HepG2 (cell line): ENCODE measurements around the gene AIFM1. TPM values are rescaled to one million over a fixed set of nuclear protein-coding genes. Genes with fewer than 3 reads are reported as not detected.

Experiments used
- ATAC-seq: fragments of 200-7000 bp; cut with Tn5 transposase; 3 replicates; pipeline ENCODE4 v1.9.1; 2020; ENCODE audit warnings: mild to moderate bottlenecking, moderate library complexity
- BruUV-seq: library from RNA; stranded (reverse); fragments of 400-500 nt; replicated peaks from 2 replicates; lab custom pipeline; 2021; lab: Mats Ljungman, UMichigan
- CTCF ChIA-PET: fragments of 300-600 bp; formaldehyde crosslinking; extraction: SDS; loops from one replicate; lab custom pipeline; 2021; ENCODE audit warnings: low total read pairs, inconsistent platforms, low intra/inter-chr PET ratio; lab: Yijun Ruan, JAX
- POLR2A ChIA-PET: fragments of 350-600 bp; sonication (Branson Sonifier 250); formaldehyde crosslinking; loops from one replicate; lab custom pipeline; 2020; ENCODE audit warnings: antibody characterized with exemption, inconsistent platforms; lab: Yijun Ruan, JAX
- DNase-seq: peaks from one replicate; pipeline ENCODE4 v3.0.0-alpha.2; 2015; ENCODE audit warnings: low spot score
- FAIRE-seq: peaks from 3 replicates; lab custom pipeline; 2011; peaks lifted over from hg19 to GRCh38; lab: Jason Lieb, UNC
- H2AFZ ChIP-seq: one replicate; pipeline ENCODE4 v1.6.1; 2011; ENCODE audit warnings: low read length, inconsistent platforms
- H3K27ac ChIP-seq: fragments of 300-600 bp; 3 replicates; pipeline ENCODE4 v1.8.0; 2011; ENCODE audit warnings: mixed run types, mild to moderate bottlenecking, mixed read lengths, low read length, inconsistent platforms; ENCODE audit not compliant: insufficient read depth; ENCODE audit errors: extremely low read length
- H3K27me3 ChIP-seq, 2 experiments: fragments of 200-600 bp in 1 of 2; 2 replicates in 1 of 2; 3 replicates in 1 of 2; pipeline versions ENCODE4 v1.6.0 to v1.8.0; 2011; ENCODE audit warnings: low read length in 2 of 2, mild to moderate bottlenecking in 2 of 2, moderate library complexity in 2 of 2, inconsistent platforms in 1 of 2; ENCODE audit not compliant: insufficient read depth in 2 of 2, control insufficient read depth in 1 of 2
- H3K36me3 ChIP-seq, 2 experiments: fragments of 200-600 bp in 1 of 2; replicated peaks in 1 of 2; 2 replicates in 1 of 2; 3 replicates in 1 of 2; pipeline versions ENCODE4 v1.5.1 to v1.8.0; 2011; ENCODE audit warnings: low read length in 2 of 2, inconsistent platforms in 1 of 2; ENCODE audit not compliant: insufficient read depth in 2 of 2, control insufficient read depth in 1 of 2
- H3K4me1 ChIP-seq: 2 replicates; pipeline ENCODE4 v1.5.1; 2012; ENCODE audit warnings: low read length, inconsistent platforms; ENCODE audit not compliant: insufficient read depth
- H3K4me2 ChIP-seq: 2 replicates; pipeline ENCODE4 v1.6.0; 2011; ENCODE audit warnings: low read depth, low read length, inconsistent platforms
- H3K4me3 ChIP-seq, 3 experiments: fragments of 200-600 bp in 1 of 3; sonication (generic), shearing (Covaris generic) in 1 of 3; replicated peaks in 1 of 3; 2 replicates each; pipeline ENCODE4 v1.5.1; 2011 to 2016; ENCODE audit warnings: low read length in 3 of 3, inconsistent platforms in 2 of 3, low read depth in 2 of 3, mild to moderate bottlenecking in 2 of 3, control low read depth in 1 of 3, mixed read lengths in 1 of 3; ENCODE audit not compliant: insufficient read depth in 1 of 3
- H3K79me2 ChIP-seq: one replicate; pipeline ENCODE4 v1.6.1; 2011; ENCODE audit warnings: low read length, inconsistent platforms; ENCODE audit not compliant: insufficient read depth
- H3K9ac ChIP-seq: 2 replicates; pipeline ENCODE4 v1.6.0; 2011; ENCODE audit warnings: mild to moderate bottlenecking, low read depth, low read length, inconsistent platforms; ENCODE audit not compliant: insufficient read depth
- H3K9me3 ChIP-seq: 2 replicates; pipeline ENCODE4 v1.5.1; 2012; ENCODE audit warnings: mild to moderate bottlenecking, low read length
- H4K20me1 ChIP-seq: 2 replicates; pipeline ENCODE4 v1.6.0; 2011; ENCODE audit warnings: inconsistent platforms, mild to moderate bottlenecking, low read length, moderate library complexity; ENCODE audit not compliant: insufficient read depth
- ARNTL ChIP-seq: sonication (generic); formaldehyde crosslinking; IDR thresholded peaks from 2 replicates; pipeline ENCODE4 v1.4.0; 2020; ENCODE audit warnings: mild to moderate bottlenecking, missing genetic modification reagents
- BHLHE40 ChIP-seq: IDR thresholded peaks from 2 replicates; pipeline ENCODE4 v1.6.1; 2011; ENCODE audit warnings: low read length, improper control_type of control experiment
- LCORL ChIP-seq, 2 experiments: fragments of 450-650 bp in 1 of 2; sonication (generic) in 1 of 2; formaldehyde crosslinking in 1 of 2; IDR thresholded peaks; 2 replicates each; pipeline versions ENCODE4 v1.5.0 to v1.6.1; 2017 to 2020; ENCODE audit warnings: antibody characterized with exemption in 1 of 2, missing genetic modification reagents in 1 of 2
- MATR3 ChIP-seq: sonication (generic); formaldehyde crosslinking; IDR thresholded peaks from 2 replicates; pipeline ENCODE4 v1.4.0; 2020; ENCODE audit warnings: missing genetic modification reagents
- MBD4 ChIP-seq: IDR thresholded peaks from 2 replicates; pipeline ENCODE4 v1.6.1; 2012; ENCODE audit warnings: low read length, inconsistent platforms, borderline replicate concordance
- PHF8 ChIP-seq: sonication (generic); formaldehyde crosslinking; IDR thresholded peaks from 2 replicates; pipeline ENCODE4 v1.5.0; 2020; ENCODE audit warnings: missing genetic modification reagents
- RFX3 ChIP-seq: IDR thresholded peaks from 2 replicates; pipeline ENCODE4 v1.6.1; 2016; ENCODE audit warnings: missing biosample characterization, missing genetic modification reagents
- SSRP1 ChIP-seq: IDR thresholded peaks from 2 replicates; pipeline ENCODE4 v1.6.1; 2016; ENCODE audit warnings: control low read depth
- UBTF ChIP-seq: sonication (generic); formaldehyde crosslinking; IDR thresholded peaks from 2 replicates; pipeline ENCODE4 v1.4.0; 2020; ENCODE audit warnings: mild to moderate bottlenecking, missing genetic modification reagents
- ZFX ChIP-seq: sonication (generic); formaldehyde crosslinking; IDR thresholded peaks from 2 replicates; pipeline ENCODE4 v1.4.0; 2020; ENCODE audit warnings: mild to moderate bottlenecking, low read depth, missing genetic modification reagents, moderate library complexity
- ZNF503 ChIP-seq: sonication (generic); formaldehyde crosslinking; IDR thresholded peaks from 2 replicates; pipeline ENCODE4 v1.4.0; 2020; ENCODE audit warnings: missing genetic modification reagents
- ZNF576 ChIP-seq: sonication (generic); formaldehyde crosslinking; IDR thresholded peaks from 2 replicates; pipeline ENCODE4 v1.4.0; 2020; ENCODE audit warnings: mild to moderate bottlenecking, missing genetic modification reagents
- ZNF891 ChIP-seq: sonication (generic); formaldehyde crosslinking; IDR thresholded peaks from 2 replicates; pipeline ENCODE4 v1.5.0; 2020; ENCODE audit warnings: mild to moderate bottlenecking, missing genetic modification reagents
- WGBS: methylation state at CpG from one replicate; pipeline ENCODE4 v1.1.6; 2017; ENCODE audit warnings: low lambda C conversion rate; 5-methylcytosine and 5-hydroxymethylcytosine counted together
- in situ Hi-C: cut with HindIII; loops from 2 replicates; pipeline ENCODE4 v1.10.0; 2017; ENCODE audit warnings: low pct_unique_long_range_greater_than_20kb; ENCODE audit not compliant: extremely low pct_ligation_motif_present
- intact Hi-C: fragments of 100-400 bp; cut with micrococcal nuclease; formaldehyde crosslinking; loops from one replicate; pipeline ENCODE4 v1.10.0; 2022; ENCODE audit not compliant: unreplicated experiment
- polyA plus RNA-seq, 8 experiments: library from polyadenylated mRNA; depleted of rRNA in 3 of 8; stranded (reverse) in 7 of 8; unstranded in 1 of 8; fragments of >200 nt; fragmentation: Illumina TruSeq in 4 of 8; extraction: Trizol in 4 of 8; gene quantifications; 2 replicates each; pipeline versions ENCODE4 v1.2.1 to v1.2.3, GENCODE V29; 2011 to 2016; ENCODE audit warnings: low read depth in 4 of 8, missing spikeins in 1 of 8, mixed read lengths in 1 of 8; ENCODE audit not compliant: insufficient read depth in 1 of 8
- total RNA-seq, 5 experiments: library from RNA; depleted of rRNA; stranded (reverse); fragments of >200 nt; fragmentation: Illumina TruSeq; extraction: Trizol; gene quantifications; 2 replicates each; pipeline ENCODE4 v1.2.3, GENCODE V29; 2016; ENCODE audit warnings: low read depth in 1 of 5

Gene AIFM1
- total and polyA plus RNA-seq, 2 of the 13 experiments (the other 11 are each of a cell fraction or from before 2014, with no cell fraction given): 42.8 to 46.9 TPM

GRCh38 chrX:130166503-130166777, 799 bp upstream of the AIFM1 start:
- Histone ChIP-seq H4K20me1 (no peaks in the 10 kb centered on the region), H3K9ac (peak overlapping the region; percentile 77), H3K27ac (peak overlapping the region; percentile 89), H3K79me2 (peaks cover 24% of the 10 kb centered on the region), H3K4me3 (peak overlapping the region; percentile 62 to 80 (median 76)), H3K4me2 (peak overlapping the region; percentile 71), H3K9me3 (no peaks in the 10 kb centered on the region), H3K36me3 (no peaks in the 10 kb centered on the region), H3K27me3 (no peaks in the 10 kb centered on the region; a peak in 1 of 5 replicates), H3K4me1 (peaks cover 34% of the 10 kb centered on the region), H2AFZ (peak overlapping the region; percentile 88)
- CTCF ChIA-PET: no interaction called here
- no peak for TF ChIP-seq RFX3
- TF ChIP-seq MBD4: no peak
- DNase-seq (no peak), FAIRE-seq (no peak), ATAC-seq (no peak)
- whole genome bisulfite sequencing: 0% methylated on average over 4 of the region's 4 CpGs
- POLR2A ChIA-PET: interaction anchor here (2.4 kb wide), 1 partner anchor 48 kb away, joined by 5 read pairs; no protein-coding TSS in a partner anchor
- no TSS peak for BruUV-seq
- in situ Hi-C loops (no loop called here), intact Hi-C loops (no loop called here)

- Histone ChIP-seq H3K27ac (peak overlapping the region; percentile 89), H2AFZ (no peak overlapping the region), H4K20me1 (no peaks in the 10 kb centered on the region), H3K4me3 (peak overlapping the region; percentile 61 to 77 (median 76)), H3K4me2 (peak overlapping the region; percentile 76), H3K27me3 (no peaks in the 10 kb centered on the region; a peak in 1 of 5 replicates), H3K9ac (peak overlapping the region; percentile 77), H3K9me3 (no peaks in the 10 kb centered on the region), H3K79me2 (peaks cover 27% of the 10 kb centered on the region), H3K4me1 (peaks cover 36% of the 10 kb centered on the region), H3K36me3 (no peaks in the 10 kb centered on the region)
- POLR2A ChIA-PET: interaction anchor here (0.8 to 2.4 kb wide), 7 partner anchors 9 to 94 kb away, joined by 3 to 9 read pairs (median 3); no protein-coding TSS in a partner anchor
- TSS peak; percentile 81 for BruUV-seq
- intact Hi-C loops (no loop called here), in situ Hi-C loops (no loop called here)
- no CpG with 5 or more reads among the region's 32 CpGs for WGBS
- FAIRE-seq (no peak), ATAC-seq (peak; percentile 17), DNase-seq (peak; percentile 1)
- CTCF ChIA-PET: no interaction called here
- TF ChIP-seq LCORL (IDR thresholded peaks at IDR 0.05) (no peak), LCORL (CRISPR knock-in tag; IDR thresholded peaks at IDR 0.05) (peak; percentile 66; the same call in 1 of the 2 replicates), MATR3 (CRISPR knock-in tag) (no peak), PHF8 (peak; percentile 86; the same call in 1 of the 2 replicates), ZNF891 (CRISPR knock-in tag) (0 out of 2 replicates have a peak, but pooled peaks have one; percentile 47), UBTF (CRISPR knock-in tag) (peak; percentile 85; the same call in 1 of the 2 replicates), ARNTL (CRISPR knock-in tag) (no peak), BHLHE40 (peak; percentile 5; the same call in 1 of the 2 replicates), ZNF503 (CRISPR knock-in tag) (no peak), ZNF576 (CRISPR knock-in tag) (no peak), ZFX (CRISPR knock-in tag) (peak; percentile 84), SSRP1 (CRISPR knock-in tag) (no peak)
These were observed 399 bp downstream of the AIFM1 start for GRCh38 chrX:130165181-130165702.
